D341Med (cell line): ENCODE data around the gene PAK2.
A peak's percentile ranks its signal among the peaks of the same experiment; 100 is the strongest.
"Not testable (repeated sequence)": the region's sequence is repeated elsewhere in the genome, so short reads cannot be mapped to it uniquely, and the experiment has no call there.

ENCODE experiments used
- DNase-seq: peaks from one replicate; pipeline ENCODE4 v3.0.0; 2012; ENCODE audit warnings: low spot score

Gene PAK2

DNA sequence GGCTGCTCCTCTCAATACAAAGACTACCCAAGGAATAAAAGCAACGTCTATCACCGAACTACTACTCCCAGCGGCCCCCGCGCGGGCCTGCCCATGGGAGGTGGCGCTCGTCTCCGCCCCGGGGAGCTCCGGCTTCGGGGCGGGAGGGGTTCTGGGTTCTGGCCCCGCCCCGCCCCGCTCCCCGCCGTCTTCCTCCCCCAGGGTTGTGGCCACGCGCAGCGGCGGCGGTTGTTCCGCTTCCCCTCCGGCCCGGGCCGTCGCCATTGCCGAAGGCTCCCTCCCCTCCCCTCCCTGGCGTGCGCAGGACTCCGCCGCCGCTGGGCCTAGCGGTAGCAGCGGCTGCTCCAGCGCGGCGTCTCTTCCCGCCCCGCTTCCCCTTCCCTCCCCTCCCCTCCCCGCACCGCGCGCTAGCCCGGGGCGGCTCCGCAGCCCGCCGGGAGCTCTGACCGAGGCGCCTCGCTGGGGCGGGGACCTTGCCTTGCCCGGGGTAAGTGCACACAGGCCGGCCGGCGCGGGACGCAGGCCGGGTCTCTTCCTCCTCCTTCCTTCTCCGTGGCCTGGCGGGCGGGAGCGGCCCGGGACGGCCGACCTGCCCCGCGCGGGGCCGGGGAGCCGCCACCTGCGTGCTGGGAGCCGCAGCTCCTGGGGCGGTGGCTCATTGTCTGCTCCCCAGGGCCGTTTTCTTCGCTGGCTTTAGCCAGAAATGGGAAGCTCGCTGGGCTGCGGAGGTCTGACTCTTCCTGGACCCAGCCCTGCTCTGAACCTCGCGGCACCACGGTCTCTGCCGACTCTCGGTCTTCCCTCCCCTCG lies at the start of gene PAK2:
PAK2 (plus strand) TSS at position 187 of the 810 bp plus-strand sequence. CDS start 42,790 bp downstream, outside the sequence.
- DNase-seq: peak; percentile 95

DNA sequence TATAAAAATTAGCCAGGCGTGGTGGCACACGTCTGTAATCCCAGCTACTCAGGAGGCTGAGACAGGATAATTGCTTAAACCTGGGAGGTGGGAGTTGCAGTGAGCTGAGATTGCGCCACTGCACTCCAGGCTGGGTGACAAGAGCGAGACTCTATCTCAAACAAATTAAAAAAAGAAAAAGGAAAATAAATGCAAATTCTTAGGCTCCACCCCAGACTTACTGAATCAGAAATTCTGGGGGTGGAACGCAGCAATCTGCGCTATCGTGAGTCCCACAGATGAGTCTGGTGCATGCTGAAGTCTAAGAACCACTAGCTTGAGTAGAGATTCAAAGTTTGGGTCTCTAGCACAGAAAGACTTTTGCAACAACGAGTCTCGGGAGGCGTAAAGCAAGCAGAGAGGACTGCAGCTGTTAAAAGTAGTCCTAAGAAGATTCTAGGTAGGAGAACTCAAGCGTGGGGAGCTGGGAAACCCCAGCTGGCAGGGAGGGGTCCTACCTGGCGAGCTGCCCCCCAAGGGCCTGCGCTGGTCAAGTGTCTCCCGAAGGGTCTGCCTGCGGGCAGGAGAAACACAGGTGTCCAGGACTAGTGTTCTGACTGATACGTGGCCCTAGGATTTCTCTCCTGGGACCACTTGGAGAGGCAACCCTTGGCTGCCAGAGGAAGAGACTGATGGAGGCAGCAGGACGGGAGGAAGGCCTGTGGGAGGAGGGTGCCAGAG lies 49.6 kb upstream of the PAK2 start:
- no peak for DNase-seq

DNA sequence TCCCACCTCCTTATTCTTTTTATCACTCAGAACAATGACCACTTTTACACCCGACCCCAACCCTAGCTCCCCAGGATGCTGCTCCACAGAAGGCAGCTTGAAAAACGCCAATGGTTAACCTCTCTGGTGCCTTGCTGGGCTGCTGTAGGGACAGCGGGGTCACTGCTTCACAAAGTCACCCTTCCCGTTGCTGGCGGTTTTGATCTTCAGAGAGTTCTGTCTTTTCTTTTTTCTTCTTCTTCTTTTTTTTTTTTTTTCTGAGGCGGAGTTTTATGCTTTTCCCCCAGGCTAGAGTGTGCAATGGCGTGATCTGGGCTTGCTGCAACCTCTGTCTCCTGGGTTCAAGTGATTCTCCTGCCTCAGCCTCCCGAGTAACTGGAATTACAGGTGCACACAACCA lies 48.3 kb upstream of the PAK2 start:
- no peak for DNase-seq

DNA sequence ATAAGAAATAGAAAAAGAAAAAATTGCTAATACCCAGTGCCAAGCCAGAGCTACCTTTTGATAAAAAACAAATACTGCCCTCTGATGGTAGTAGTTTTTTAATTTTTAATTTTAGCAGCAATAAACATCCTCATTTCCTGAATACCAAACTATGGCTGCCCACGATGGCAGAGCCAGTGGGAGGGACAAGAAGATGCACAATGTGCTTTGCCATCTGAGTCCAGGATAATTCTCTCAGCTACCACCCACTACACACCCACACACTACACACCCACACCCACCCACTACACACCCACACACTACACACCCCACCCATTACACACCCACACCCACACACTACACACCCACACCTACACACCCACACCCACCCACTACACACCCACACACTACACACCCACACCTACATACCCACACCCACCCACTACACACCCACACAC lies 45.4 kb upstream of the PAK2 start:
- no peak for DNase-seq

DNA sequence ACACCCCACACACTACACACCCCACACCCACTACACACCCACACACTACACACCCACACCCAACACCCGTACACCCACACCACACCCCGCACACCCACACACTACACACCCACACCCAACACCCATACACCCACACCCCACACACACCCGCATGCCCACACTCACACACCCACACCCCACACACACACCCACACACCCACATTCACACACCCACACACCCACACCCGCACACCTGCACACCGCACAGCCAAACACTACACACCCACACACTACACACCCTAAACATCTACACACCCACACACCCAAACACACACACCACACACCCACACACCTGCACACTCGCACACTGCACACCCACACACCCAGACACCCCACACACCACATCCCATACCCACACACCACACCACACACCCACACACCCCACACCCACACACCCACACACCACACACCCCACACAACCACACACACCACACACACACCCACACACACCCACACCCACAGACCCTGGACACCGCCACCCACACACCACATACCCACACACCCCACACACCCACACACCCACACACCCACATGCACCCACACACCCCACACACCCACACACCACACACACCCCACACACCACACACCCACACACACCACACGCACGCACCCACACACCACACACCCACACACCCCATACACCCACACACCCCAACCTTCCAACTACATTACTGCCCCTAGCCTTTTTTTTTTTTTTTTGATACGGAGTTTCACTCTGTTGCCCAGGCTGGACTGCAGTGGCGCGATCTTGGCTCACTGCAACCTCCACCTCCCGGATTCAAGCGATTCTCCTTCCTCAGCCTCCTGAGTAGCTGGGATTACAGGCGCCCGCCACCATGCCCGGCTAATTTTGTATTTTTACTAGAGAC lies 44.5 kb upstream of the PAK2 start:
- DNase-seq: no peak

DNA sequence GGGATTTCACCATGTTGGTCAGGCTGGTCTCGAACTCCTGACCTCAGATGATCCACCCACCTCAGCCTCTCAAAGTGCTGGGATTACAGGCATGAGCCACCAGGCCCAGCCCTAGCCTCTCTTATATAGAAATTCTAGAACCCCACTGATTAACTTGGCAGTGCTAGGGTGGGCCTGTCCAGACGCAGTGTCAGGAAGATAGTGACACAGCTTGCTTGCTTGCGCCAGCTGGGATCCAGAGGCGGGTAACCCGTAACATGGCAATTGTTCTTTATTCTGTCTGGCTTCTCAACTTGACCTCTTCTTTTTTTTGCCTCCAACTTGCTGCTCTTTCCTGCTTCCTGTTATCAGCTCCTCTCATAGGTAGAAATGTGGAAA lies 43.8 kb upstream of the PAK2 start:
- no peak for DNase-seq

DNA sequence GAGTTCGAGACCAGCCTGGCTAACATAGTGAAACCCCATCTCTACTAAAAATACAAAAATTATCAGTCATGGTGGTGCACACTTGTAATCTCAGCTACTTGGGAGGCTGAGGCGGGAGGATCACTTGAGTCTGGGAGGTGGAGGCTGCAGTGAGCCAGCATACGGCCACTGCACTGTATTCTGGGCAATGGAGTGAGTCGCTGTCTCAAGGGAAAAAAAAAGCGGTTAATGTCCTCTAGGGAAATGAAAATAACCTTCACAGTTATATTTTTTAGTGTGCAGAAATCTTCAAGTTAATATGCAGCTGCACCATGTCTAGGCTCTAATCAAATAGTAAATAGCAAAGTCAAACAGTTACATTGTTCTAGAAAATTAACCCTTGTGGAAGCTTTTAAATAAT lies 42.4 kb upstream of the PAK2 start:
- no peak for DNase-seq

DNA sequence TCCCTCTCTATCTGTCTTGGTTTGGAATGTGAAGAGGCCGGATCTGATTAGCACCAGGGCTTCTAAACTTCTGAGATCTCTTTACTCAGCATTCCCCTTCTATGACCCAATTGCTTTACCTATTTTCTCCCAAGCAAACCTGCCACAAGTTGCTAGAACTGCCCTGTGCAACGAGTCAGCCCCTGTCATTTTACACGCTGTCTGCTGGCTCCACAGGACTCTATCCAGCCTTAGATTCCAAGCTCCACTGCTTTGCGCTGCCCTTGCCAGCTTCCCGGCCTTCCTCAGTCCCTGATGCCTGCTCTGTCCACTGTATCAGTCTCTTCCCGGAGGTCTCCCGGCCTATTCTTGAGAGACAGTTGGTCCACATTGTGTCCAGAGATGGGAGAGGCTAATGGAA lies 39.9 kb upstream of the PAK2 start:
- DNase-seq: no peak

DNA sequence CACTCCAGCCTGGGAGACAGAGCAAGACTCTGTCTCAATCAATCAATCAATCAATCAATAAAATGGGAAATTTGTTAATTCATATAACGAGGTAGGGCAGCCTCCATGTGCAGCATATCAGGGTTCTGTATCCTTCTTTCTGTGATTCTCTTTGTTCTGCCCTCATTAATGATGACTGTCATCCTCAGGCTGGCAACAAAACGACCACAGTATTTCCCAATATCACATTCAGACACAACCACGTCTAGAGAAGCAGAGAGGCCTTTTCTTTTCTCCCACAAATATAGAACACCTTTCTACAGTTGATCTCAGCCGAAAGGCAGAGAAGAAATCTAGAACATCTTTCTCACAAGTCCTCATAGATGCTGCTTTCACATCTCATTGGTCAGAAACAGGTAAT lies 38.9 kb upstream of the PAK2 start:
- DNase-seq: no peak

DNA sequence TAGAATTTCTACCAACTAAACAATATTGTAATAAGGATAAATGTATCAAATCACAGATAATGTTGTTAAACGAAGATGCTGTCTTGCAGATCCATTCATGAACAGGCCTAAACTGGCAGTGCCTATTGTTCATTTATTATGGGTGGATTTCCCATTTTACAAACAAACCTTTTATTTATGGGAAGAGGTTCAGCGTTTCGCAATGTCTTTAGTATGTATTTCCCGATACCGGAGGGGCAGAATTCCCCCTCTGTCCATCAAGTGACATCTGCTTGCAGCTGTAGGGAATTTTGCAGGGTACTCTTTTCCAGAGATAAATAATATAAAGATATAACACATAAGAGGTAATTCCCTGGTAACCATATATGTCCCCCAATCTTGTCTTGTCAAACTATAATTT lies 33.3 kb upstream of the PAK2 start:
- DNase-seq: no peak

DNA sequence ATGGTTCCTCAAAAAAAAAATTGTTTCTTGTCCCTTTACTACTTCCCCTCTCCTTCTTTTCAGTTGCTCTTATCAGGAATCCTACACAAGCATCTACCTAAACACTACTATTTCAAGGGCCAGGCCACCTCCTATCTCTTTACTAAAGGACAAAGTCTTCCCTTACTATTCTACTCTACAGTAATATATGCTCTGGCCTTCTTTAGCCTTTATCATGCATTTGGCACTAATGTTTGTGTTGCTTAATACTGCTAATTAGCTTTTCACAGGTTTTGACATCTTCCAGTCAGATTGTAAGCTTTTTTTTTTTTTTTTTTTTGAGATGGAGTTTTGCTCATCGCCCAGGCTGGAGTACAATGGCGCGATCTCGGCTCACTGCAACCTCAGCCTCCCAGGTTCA lies 32.9 kb upstream of the PAK2 start:
- no peak for DNase-seq

DNA sequence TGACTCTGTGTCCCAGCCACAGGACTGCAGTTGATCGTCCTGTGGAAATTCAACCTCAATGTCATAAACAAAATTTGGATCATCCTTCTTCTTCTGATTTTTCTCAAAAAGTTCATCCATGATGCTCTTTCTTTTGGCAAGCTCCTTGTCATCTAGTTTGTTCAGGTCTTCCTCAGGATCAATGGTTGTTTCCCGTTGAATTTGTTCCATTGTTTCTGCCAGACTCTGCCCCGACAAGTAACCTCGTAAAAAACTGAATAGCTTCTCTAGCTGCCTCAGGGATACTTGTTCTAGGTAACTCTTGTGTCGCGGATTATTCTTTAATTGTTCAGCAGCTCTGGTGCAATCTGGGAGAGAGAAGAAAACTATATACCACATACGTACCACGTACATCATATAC lies 32.1 kb upstream of the PAK2 start:
- DNase-seq: no peak

DNA sequence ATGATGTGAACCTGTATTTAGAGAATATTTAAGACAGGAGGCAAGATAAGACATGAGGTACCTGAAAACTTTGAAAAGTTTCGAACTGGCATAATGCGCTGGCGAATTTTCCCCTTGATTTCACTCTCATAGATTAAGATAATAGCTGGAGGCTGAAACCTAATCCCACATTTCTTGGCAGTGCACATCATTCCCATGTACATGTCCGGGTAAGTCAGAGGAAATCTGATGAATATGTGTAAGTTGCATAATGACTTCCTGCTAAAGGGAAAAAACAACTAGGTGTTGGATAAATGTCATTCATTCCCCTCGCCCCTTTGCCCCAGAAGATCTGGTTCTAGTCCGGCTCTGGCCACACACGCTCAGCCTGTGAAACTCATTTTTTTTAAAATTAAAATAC lies 31.2 kb upstream of the PAK2 start:
- no peak for DNase-seq

DNA sequence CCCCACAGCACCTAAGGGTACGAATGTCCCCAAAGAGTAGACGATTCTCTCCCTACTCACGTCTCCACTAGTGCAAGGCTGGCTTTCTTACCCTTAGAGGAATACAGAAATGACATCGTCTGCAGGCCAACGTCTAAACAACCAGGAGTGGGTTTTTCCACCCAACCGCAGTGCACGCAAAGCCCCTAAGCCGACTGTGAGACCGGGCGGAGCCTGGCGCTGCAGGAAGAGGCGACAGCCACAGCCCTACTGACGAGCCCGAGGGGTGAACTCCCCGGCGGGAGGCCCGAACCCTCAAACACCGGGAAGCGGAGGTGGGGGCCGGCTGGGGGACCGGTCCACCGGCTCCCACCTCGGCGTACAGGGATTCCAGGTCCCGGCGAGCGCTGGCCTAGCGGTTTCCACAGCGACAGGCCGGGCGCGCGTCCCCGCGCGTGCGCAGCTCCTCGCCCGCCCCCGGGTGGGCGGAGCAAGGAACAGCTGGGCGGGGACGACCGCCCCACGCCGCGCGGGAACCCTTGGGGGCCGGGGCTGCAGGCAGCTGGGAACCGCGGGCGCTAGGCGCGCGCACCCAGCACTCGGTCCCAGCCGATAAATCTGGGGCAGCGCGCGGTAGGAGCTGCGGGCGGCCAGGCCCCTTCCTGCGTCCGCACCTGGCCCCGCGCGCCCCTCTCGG lies 27.7 kb upstream of the PAK2 start, which contains the start of the genes CEP19 and PIGX:
CEP19 (minus strand) TSS at position 413 of the 676 bp plus-strand sequence. CDS start 3,593 bp downstream, outside the sequence.
PIGX (plus strand) TSS at position 540 of the 676 bp plus-strand sequence.
- peak; percentile 100 for DNase-seq

DNA sequence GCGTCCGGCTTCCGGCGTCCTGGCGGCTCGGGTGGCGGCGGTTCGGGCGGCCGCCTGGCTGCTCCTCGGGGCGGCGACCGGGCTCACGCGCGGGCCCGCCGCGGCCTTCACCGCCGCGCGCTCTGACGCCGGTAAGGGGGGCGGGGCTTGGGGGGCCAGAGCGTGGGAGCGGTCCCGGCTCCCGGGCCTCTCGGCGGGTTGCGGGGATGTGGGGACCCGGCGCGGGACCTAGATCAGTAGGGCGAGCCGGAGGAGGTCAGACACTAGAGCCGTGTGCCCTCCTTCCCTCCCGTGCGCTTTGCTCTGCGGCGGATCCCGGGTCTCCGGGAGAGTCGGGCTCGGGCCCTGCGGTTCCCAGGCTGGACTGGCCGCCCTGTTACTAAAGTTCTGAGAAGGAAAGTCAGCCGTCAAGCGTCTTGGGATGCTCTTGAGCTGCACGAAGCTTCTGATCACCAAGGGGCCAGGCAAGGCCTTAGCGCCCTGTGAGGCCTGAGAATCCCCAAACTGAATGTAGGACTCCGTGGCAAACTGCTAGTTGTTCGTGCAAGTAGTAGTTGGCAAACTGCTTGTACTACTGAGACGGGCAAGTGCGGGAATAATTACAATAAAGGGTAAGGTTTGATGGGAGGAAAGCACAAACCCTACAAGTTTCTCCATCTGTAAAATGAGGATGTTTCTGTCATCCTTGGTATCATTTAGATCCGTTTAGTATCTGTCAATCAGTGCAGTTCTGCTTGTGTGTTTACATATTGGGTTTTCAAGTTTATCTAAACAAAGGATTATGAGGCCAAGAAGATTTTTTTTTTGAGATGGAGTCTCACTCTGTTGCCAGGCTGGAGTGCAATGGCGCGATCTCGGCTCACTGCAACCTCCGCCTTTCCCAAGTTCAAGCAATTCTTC lies 26.9 kb upstream of the PAK2 start:
- DNase-seq: no peak

DNA sequence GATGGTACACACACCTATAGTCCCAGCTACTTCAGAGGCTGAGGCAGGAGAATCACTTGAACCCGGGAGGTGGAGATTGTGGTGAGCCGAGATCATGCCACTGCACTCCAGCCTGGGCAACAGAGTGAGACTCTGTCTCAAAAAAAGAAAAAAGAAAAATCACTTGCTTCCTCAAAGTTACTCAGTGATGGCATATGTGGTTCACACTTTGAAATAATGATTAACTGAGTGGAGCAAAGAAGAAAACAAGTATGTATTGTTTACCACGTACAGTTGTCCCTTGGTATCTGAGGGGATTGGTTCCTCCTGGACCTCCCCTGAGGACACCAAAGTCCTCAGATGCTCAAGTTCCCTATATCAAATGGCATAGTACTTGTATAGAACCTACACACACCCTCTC lies 22.5 kb upstream of the PAK2 start:
- not testable (repeated sequence) for DNase-seq

DNA sequence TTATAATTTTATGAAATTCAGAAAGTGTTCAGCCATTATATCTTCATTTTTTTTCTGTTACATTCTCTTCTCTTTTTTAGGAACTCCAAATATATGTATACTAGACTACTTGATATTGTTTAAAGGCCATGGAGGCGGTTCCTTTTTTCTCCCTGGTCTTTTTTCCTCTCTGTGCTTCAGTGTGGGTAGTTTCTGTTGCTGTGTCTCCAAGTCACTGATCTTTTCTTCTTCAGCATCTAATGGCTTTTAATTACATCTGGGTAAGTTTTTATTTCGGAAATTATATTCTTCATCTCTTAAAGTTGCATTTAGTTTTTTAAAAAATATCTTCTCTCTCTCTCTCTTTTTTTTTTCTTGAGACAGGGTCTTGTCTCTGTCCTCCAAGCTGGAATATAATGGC lies 18.6 kb upstream of the PAK2 start:
- DNase-seq: no peak

DNA sequence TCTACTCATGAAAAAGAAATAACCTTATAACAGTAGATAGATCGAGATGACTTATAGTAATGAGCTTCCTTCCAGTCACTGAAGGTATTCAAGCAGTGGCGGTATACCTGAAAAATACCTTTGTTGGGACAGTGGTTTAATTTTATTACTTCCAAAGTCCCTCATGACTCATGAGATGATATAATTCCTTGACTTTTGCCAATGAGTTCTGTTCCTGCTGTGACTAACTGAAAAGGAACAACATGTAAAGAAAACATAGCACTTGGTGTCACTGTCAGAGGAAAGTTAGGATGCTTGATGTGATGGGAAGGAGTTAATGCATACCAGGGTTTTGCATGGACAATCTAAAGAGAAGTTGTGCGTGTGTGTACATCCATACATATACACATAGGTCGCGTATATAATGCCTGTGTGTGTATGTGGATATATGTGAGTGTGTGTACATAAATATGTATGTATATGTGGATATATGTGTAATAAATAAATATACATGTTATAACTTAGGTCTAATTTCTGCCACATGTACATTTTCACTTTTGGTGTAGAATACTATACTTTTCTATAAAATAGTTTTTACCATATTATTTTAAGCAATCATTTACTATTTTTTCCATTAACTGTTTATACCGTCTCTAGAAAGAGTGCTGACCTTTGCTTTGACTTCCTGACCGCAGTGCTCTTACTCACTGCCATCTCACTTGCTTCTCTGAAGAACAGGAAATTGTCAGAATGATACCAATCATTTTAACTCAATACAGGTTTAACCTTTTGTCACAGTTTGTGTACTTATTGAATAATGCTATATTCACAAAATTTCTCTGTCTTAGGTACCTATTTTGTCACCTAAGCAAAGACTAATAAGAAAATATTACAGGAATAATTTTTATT lies 12.6 kb upstream of the PAK2 start:
- no peak for DNase-seq

DNA sequence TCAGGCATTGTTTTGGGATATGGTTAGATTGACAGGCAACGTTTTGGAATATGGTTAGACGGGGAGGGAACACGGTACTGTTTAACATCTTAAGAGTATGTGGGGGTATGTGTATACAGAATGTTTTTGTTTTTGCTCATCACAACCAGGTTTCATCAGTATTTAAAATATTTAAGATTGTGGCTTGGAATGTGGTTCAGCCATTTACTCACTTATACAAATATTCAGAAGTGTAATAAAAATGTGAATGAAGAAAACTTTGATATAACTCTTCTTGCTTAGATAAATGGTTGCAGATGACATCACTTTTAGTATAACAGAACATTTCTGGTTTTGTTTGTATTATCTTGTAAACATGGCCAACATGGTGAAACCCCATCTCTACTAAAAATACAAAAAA lies 3.9 kb upstream of the PAK2 start:
- DNase-seq: no peak
